Esophagus muscularis mucosa (tissue), 4 donors: ENCODE measurements around the gene TAP2.

Experiments used
- CTCF ChIP-seq, 3 experiments: fragments of 200-600 bp in 2 of 3; fragments of 450-650 bp in 1 of 3; sonication (generic) in 2 of 3; IDR thresholded peaks; one replicate each; pipeline ENCODE4 v1.5.1; 2017 to 2019; ENCODE audit warnings: antibody characterized with exemption in 3 of 3, mild to moderate bottlenecking in 2 of 3, moderate library complexity in 1 of 3
- EP300 ChIP-seq: sonication (generic); formaldehyde crosslinking; IDR thresholded peaks from one replicate; pipeline ENCODE4 v1.6.1; 2017; ENCODE audit warnings: antibody characterized with exemption
- POLR2A ChIP-seq: fragments of 450-650 bp; IDR thresholded peaks from one replicate; pipeline ENCODE4 v1.6.1; 2017; ENCODE audit warnings: antibody characterized with exemption, moderate library complexity, mild to moderate bottlenecking, low read depth

GRCh38 chr6:32840604-32841246 lies 2.2 kb upstream of the TAP2 start:
- no peak for TF ChIP-seq CTCF (IDR thresholded peaks at IDR 0.05)
- TF ChIP-seq POLR2A = no peak
- no peak for TF ChIP-seq EP300
